ENCODE measurements around the gene NMS.

NMS gene

DNA sequence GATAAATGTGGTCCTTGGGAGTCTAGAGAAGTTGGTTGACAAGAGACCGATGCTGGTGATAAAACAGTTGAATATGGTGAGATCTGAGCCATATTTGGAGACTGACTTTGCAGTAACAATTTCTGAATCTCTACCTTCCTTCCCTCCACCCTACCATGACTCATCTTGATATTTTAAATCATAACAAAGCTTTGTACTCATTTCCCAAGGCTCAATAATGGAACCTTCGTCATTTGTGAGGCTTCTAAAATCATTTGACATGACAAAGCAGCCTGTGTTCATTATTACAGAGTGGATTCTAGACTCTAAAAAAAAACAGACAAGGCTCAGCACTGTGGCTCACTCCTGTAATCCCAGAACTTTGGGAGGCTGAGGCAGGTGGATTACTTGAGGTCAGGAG lies 54.0 kb downstream of the NMS start:
- Histone ChIP-seq H3K27ac (ENCODE audit: low read length) (no peak overlapping the region), H3K36me3 (ENCODE audit: control insufficient read depth, insufficient read depth, low read length) (no peaks in the 10 kb centered on the region), H3K4me1 (ENCODE audit: control insufficient read depth, insufficient read depth, low read length) (no peaks in the 10 kb centered on the region), H3K4me3 (ENCODE audit: low read length) (no peak overlapping the region), H3K9me3 (ENCODE audit: control insufficient read depth, insufficient read depth, low read length) (no peaks in the 10 kb centered on the region), H3K27me3 (ENCODE audit: control insufficient read depth, insufficient read depth, low read length) (no peaks in the 10 kb centered on the region)
- DNase-seq (ENCODE audit: low read depth, low spot score), result no peak
- no CpG with 5 or more reads among the region's 2 CpGs for WGBS (ENCODE audit: insufficient coverage, insufficient read length)

- no peaks in the 10 kb centered on the region for H3K4me1 ChIP-seq (ENCODE audit: control insufficient read depth, insufficient read depth, low read length)
- no peaks in the 10 kb centered on the region for H3K9me3 ChIP-seq (ENCODE audit: control insufficient read depth, insufficient read depth, low read length)
- DNase-seq (ENCODE audit: low read depth, low spot score), result no peak
- no peaks in the 10 kb centered on the region for H3K36me3 ChIP-seq (ENCODE audit: control insufficient read depth, insufficient read depth, low read length)
- H3K4me3 ChIP-seq (ENCODE audit: low read length), result no peak overlapping the region
- H3K27me3 ChIP-seq (ENCODE audit: control insufficient read depth, insufficient read depth, low read length), result no peaks in the 10 kb centered on the region
- no CpG with 5 or more reads among the region's 1 CpG for WGBS (ENCODE audit: insufficient coverage, insufficient read length)
- H3K27ac ChIP-seq (ENCODE audit: low read length), result no peak overlapping the region
Observed at GRCh38 chr2:100526868-100527267, 56.6 kb downstream of the NMS start.

GRCh38 chr2:100527440-100528015 lies 57.2 kb downstream of the NMS start:
- H3K27me3 ChIP-seq (ENCODE audit: control insufficient read depth, insufficient read depth, low read length), result no peaks in the 10 kb centered on the region
- no peaks in the 10 kb centered on the region for H3K4me1 ChIP-seq (ENCODE audit: control insufficient read depth, insufficient read depth, low read length)
- no peak overlapping the region for H3K4me3 ChIP-seq (ENCODE audit: low read length)
- DNase-seq (ENCODE audit: low read depth, low spot score), result no peak
- WGBS (ENCODE audit: insufficient coverage, insufficient read length), result no CpG with 5 or more reads among the region's 7 CpGs
- H3K9me3 ChIP-seq (ENCODE audit: control insufficient read depth, insufficient read depth, low read length), result no peaks in the 10 kb centered on the region
- no peak overlapping the region for H3K27ac ChIP-seq (ENCODE audit: low read length)
- no peaks in the 10 kb centered on the region for H3K36me3 ChIP-seq (ENCODE audit: control insufficient read depth, insufficient read depth, low read length)

DNA sequence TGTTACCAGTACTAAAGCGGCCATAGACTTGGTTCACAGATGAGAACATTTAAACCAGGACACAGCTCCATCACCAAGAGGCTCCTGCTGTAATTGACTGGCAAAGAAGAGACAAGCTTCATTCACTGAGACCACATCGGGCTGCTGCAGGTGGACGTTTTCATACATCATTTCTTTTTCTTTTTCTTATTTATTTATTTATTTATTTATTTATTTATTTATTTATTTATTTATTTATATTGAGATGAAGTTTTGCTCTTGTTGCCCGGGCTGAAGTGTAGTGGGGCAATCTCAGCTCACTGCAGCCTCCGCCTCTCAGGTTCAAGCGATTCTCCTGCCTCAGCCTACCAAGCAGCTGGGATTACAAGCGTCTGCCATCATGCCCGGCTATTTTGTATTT lies 58.9 kb downstream of the NMS start:
- DNase-seq (ENCODE audit: low read depth, low spot score), result no peak
- no peak overlapping the region for H3K27ac ChIP-seq (ENCODE audit: low read length)
- WGBS (ENCODE audit: insufficient coverage, insufficient read length), result no CpG with 5 or more reads among the region's 8 CpGs

GRCh38 chr2:100529900-100530299 lies 59.6 kb downstream of the NMS start:
- no CpG with 5 or more reads among the region's 6 CpGs for WGBS (ENCODE audit: insufficient coverage, insufficient read length)
- H3K9me3 ChIP-seq (ENCODE audit: control insufficient read depth, insufficient read depth, low read length), result no peaks in the 10 kb centered on the region
- no peaks in the 10 kb centered on the region for H3K27me3 ChIP-seq (ENCODE audit: control insufficient read depth, insufficient read depth, low read length)
- no peak overlapping the region for H3K27ac ChIP-seq (ENCODE audit: low read length)
- no peak for DNase-seq (ENCODE audit: low read depth, low spot score)
- H3K4me3 ChIP-seq (ENCODE audit: low read length), result no peak overlapping the region
- no peaks in the 10 kb centered on the region for H3K4me1 ChIP-seq (ENCODE audit: control insufficient read depth, insufficient read depth, low read length)
- H3K36me3 ChIP-seq (ENCODE audit: control insufficient read depth, insufficient read depth, low read length), result no peaks in the 10 kb centered on the region

More for the DNA sequence above, 58.9 kb downstream of the NMS start:
- Histone ChIP-seq H3K27me3 (ENCODE audit: control insufficient read depth, insufficient read depth, low read length) (no peaks in the 10 kb centered on the region), H3K36me3 (ENCODE audit: control insufficient read depth, insufficient read depth, low read length) (no peaks in the 10 kb centered on the region), H3K9me3 (ENCODE audit: control insufficient read depth, insufficient read depth, low read length) (no peaks in the 10 kb centered on the region), H3K4me3 (ENCODE audit: low read length) (no peak overlapping the region), H3K4me1 (ENCODE audit: control insufficient read depth, insufficient read depth, low read length) (no peaks in the 10 kb centered on the region)

Measured in iPS DF 6.9 (cell line).